ENCODE data around the gene CEP112.
"Not testable (repeated sequence)": the region's sequence is repeated elsewhere in the genome, so short reads cannot be mapped to it uniquely, and the experiment has no call there.

Gene CEP112

DNA sequence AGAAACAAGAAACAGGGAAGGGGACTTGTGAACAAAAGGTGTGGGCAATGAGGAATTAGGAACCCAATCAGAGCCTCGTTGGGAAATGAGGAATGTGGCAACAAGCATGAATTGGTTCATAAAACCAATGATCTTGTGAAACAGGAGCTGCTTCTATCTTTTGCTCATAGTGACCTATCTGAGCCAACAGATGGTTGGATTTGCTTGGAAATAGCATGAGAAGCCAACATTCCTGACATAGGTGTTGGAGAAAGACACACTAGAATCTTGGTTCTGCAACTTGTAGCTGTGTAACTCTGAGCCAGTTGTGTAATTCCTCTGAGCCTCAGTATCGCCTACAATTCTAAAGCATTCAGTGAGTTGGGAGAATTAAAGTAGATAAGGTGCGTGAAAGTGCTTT is 378.6 kb downstream of the CEP112 start:
- DNase-seq, result no peak

GRCh38 chr17:65811043-65811442 is 380.9 kb downstream of the CEP112 start:
- no peak for DNase-seq

DNA sequence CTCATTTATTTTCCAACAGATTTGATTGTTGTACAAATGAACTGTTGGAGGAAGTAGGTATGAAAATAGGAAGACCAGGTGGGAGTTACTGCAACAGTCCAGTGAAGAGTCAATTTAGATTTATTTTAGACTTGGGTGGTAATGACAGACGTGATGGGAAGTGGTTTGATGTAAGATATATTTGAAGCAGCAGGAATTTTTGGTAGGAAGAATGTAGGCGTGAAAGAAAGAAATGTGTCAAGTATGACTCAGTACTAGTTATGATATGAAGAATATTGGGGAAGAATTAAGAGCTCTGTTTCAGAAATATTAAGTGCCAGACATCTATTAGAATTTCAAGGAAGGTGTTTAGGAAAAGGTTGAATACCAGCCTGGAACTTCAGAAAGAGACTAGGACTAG is 382.6 kb downstream of the CEP112 start:
- DNase-seq, result no peak

GRCh38 chr17:65808566-65808965 is 383.4 kb downstream of the CEP112 start:
- not testable (repeated sequence) for DNase-seq

- no peak for DNase-seq
Measured at GRCh38 chr17:65807361-65807760, 384.6 kb downstream of the CEP112 start.

DNA sequence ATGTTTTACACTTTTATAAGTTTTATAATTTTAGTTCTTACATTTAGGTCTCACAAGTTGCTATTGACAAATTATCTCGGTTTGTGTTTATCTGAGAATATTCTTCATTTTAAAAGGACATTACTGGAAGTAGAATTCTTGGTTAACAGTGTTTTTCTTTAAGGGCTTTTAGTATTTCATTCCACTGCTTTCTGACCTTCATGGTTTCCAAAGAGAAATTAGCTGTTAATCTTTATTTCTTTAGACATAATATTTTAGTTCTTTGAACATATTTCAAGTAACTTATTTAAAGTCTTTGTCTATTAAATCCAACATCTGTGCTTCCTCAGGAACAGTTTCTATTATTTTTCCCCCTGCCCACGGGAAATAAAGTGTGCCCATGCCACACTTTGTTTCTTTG is 390.4 kb downstream of the CEP112 start:
- no peak for DNase-seq

GRCh38 chr17:65800655-65801054 is 391.3 kb downstream of the CEP112 start:
- no peak for DNase-seq

DNA sequence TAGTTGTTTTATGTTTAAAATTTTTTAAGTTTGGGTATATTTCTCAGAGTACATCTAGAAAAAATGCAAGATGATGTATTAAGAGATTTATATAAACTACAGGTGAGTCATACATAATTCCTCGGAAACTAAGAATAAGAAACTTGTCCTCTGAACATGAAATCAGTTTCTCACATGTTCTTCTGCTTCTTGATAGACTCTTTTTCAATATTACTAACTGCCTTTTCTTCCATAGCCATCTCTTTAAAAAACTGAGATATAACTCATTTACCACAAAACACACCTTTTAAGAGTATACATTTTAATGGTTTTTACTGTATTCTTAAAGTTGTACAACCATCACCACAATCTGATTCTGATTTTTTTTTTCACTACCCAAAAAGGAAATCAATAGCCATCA is 392.1 kb downstream of the CEP112 start:
- no peak for DNase-seq

GRCh38 chr17:65799454-65799853 is 392.5 kb downstream of the CEP112 start:
- DNase-seq, result no peak

- no peak for DNase-seq
Measured at GRCh38 chr17:65797809-65798208, 394.1 kb downstream of the CEP112 start.

GRCh38 chr17:65797101-65797500 is 394.8 kb downstream of the CEP112 start:
- no peak for DNase-seq

DNA sequence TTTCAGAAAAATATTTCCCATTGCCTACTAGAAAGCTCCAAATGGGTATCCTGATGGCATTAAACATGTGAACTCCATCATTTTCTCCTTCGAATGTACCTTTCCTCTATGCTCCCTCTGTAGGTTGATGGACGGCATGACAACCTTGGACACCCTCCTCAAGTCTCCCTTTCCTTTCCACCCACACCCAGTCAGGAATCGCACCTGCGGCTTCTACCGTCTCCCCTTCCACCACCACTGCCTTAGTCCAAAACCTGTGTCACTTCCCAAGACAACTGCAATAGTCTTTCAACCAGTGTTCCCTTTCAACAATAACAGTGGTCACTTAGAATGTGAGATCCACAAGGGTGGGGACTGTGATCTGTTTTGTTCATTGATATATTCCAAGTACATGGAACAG is 397.4 kb downstream of the CEP112 start:
- DNase-seq, result no peak

GRCh38 chr17:65790241-65790640 is 401.7 kb downstream of the CEP112 start:
- DNase-seq, result no peak

- no peak for DNase-seq
Measured at GRCh38 chr17:65787503-65787902, 404.4 kb downstream of the CEP112 start.

GRCh38 chr17:65786479-65786878 is 405.5 kb downstream of the CEP112 start:
- no peak for DNase-seq

GRCh38 chr17:65785109-65785508 is 406.8 kb downstream of the CEP112 start:
- no peak for DNase-seq

GRCh38 chr17:65783845-65784334 is 408.0 kb downstream of the CEP112 start:
- peak; percentile 15 for DNase-seq

GRCh38 chr17:65782104-65782706 is 409.7 kb downstream of the CEP112 start:
- not testable (repeated sequence) for DNase-seq

DNA sequence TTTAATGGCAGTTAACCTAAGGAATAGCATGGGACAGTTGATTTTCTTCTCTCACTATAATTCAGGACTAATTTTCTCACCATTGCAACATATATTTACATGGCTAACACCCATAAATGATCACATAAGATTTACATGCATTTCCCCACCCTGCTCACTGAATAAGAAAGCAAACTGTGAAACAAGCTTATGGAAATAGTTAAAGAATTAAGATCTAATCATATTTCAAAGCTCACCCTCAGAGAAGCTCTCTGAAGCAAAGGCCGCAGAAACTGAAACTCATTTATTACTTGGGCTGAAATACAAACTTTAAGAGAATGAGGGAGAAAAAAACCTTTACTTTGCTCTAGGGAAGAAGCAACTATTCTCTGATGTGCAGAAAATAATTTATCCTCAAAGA is 411.8 kb downstream of the CEP112 start:
- DNase-seq, result no peak

DNA sequence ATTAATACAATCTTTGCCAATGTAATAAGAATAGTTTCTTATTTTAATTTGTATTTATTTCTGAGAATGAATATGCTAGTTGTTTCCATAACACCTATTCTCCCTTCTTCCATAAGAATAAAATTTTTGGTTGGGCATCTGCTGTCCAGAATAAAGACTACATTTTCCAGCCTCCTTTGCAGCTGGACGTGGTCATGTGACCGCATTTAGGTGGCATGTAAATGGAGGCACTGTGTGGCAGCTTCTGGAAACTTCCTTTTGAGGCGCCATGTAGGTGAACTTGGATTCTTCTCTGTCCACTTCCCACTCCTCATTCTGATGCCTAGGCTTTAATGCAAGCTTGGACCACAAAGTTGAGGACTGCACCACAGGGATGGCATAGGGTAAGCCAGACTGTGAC is 415.0 kb downstream of the CEP112 start:
- DNase-seq, result no peak

GRCh38 chr17:65774787-65775186 is 417.1 kb downstream of the CEP112 start:
- DNase-seq, result no peak

DNA sequence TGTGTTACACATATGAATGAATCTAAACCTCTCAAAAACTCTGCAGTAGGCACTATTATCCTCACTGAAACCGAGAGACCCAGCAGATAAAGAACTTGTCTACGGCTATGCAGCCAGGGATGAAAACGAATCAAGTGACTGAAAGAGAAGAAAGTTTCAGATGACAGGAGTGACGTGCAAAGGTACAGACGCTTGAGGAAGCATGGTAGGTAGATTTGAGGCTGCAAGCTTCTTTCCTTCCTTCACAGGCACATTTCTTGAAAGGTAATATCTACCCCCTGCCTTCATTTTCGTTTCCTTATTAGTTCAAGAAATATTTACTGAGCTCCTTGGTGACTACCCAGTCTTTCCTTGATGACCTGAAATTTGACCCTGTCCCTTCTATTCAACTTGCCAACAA is 418.9 kb downstream of the CEP112 start:
- DNase-seq, result no peak

DNA sequence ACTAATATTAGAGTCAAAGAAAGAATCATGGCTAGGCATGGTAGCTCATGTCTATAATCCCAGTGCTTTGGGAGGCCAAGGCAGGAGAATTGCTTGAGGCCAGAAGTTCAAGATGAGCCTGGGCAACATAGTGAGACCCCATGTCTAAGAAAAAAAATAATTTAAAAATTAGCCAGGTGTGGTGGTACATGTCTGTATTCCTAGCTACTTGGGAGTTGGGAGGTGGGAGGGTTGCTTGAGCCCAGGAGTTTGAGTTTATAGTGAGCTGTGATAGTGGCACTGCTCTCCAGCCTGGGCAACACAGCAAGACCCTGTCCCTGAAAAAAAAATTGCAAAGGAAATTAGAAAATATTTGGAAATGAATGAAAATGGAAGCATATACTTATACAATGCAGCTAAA is 420.2 kb downstream of the CEP112 start:
- no peak for DNase-seq

- DNase-seq, result no peak
Measured at GRCh38 chr17:65763786-65764185, 428.1 kb downstream of the CEP112 start.

- no peak for DNase-seq
Measured at GRCh38 chr17:65762973-65763372, 429.0 kb downstream of the CEP112 start.

Measured in T1000 (cell line).